Endothelial cell of umbilical vein (primary cell): ENCODE data around the gene LHX6. TPM values are rescaled to one million over a fixed set of nuclear protein-coding genes. Genes with fewer than 3 reads are reported as not detected.

Source experiments
- BruUV-seq: library from RNA; stranded (reverse); fragments of 400-500 nt; replicated peaks from 2 replicates; lab custom pipeline; 2021; lab: Mats Ljungman, UMichigan
- CTCF ChIA-PET: fragments of 300-600, 350-600 bp; sonication (Branson Sonifier 250); formaldehyde crosslinking; loops from one replicate; lab custom pipeline; 2021; ENCODE audit warnings: antibody characterized with exemption, inconsistent platforms; lab: Charles Lee
- POLR2A ChIA-PET: fragments of 300-600, 350-600 bp; sonication (Branson Sonifier 250); formaldehyde crosslinking; loops from one replicate; lab custom pipeline; 2021; ENCODE audit warnings: antibody characterized with exemption, inconsistent platforms; lab: Charles Lee
- DNase-seq: peaks from one replicate; pipeline ENCODE4 v3.0.0-alpha.2; 2011; ENCODE audit warnings: low read depth, low spot score
- FAIRE-seq: peaks from 2 replicates; lab custom pipeline; 2011; peaks lifted over from hg19 to GRCh38; lab: Jason Lieb, UNC
- H2AFZ ChIP-seq: 2 replicates; pipeline ENCODE4 v1.6.0; 2012; ENCODE audit warnings: low read depth, low read length, control low read depth, inconsistent platforms
- H3K27ac ChIP-seq: 2 replicates; pipeline ENCODE4 v1.5.1; 2011; ENCODE audit warnings: low read depth, mild to moderate bottlenecking, control low read depth, low read length, moderate library complexity; ENCODE audit not compliant: insufficient read depth
- H3K27me3 ChIP-seq, 2 experiments: 2 replicates each; pipeline versions ENCODE4 v1.6.0 to v1.6.1; 2011; ENCODE audit warnings: low read length in 2 of 2, mixed read lengths in 1 of 2; ENCODE audit not compliant: control insufficient read depth in 2 of 2, insufficient read depth in 2 of 2
- H3K36me3 ChIP-seq, 2 experiments: 2 replicates in 1 of 2; 3 replicates in 1 of 2; pipeline ENCODE4 v1.5.1; 2011; ENCODE audit warnings: low read length in 2 of 2, mild to moderate bottlenecking in 1 of 2, moderate library complexity in 1 of 2; ENCODE audit not compliant: control insufficient read depth in 2 of 2, insufficient read depth in 2 of 2; ENCODE audit errors: extremely low read depth in 1 of 2
- H3K4me1 ChIP-seq: 3 replicates; pipeline ENCODE4 v1.5.1; 2011; ENCODE audit warnings: mild to moderate bottlenecking, low read length; ENCODE audit not compliant: control insufficient read depth, insufficient read depth; ENCODE audit errors: extremely low read depth
- H3K4me2 ChIP-seq: 2 replicates; pipeline ENCODE4 v1.6.1; 2011; ENCODE audit warnings: low read length, control low read depth, mixed read lengths; ENCODE audit not compliant: insufficient read depth
- H3K4me3 ChIP-seq, 3 experiments: fragments of 200-600 bp in 1 of 3; sonication (generic), shearing (Covaris generic) in 1 of 3; replicated peaks in 1 of 3; 2 replicates each; pipeline ENCODE4 v1.5.1; 2011 to 2016; ENCODE audit warnings: control low read depth in 3 of 3, low read length in 3 of 3, mild to moderate bottlenecking in 2 of 3, inconsistent platforms in 1 of 3, low read depth in 1 of 3, moderate library complexity in 1 of 3; ENCODE audit not compliant: insufficient read depth in 1 of 3
- H3K79me2 ChIP-seq: 2 replicates; pipeline ENCODE4 v1.6.0; 2012; ENCODE audit warnings: low read length, inconsistent platforms; ENCODE audit not compliant: control insufficient read depth, insufficient read depth
- H3K9ac ChIP-seq: replicated peaks from 2 replicates; pipeline ENCODE3; 2011; ENCODE audit warnings: low read length, control low read depth; ENCODE audit not compliant: insufficient read depth; ENCODE audit errors: extremely low read depth
- H3K9me1 ChIP-seq: replicated peaks from 3 replicates; pipeline ENCODE4 v1.6.0; 2011; ENCODE audit warnings: mild to moderate bottlenecking, low read length; ENCODE audit not compliant: control insufficient read depth, insufficient read depth; ENCODE audit errors: extremely low read depth
- H3K9me3 ChIP-seq: replicated peaks from 2 replicates; pipeline ENCODE4 v1.5.1; 2012; ENCODE audit warnings: low read length, inconsistent platforms; ENCODE audit not compliant: control insufficient read depth, insufficient read depth
- H4K20me1 ChIP-seq: replicated peaks from 2 replicates; pipeline ENCODE3; 2011; ENCODE audit warnings: mild to moderate bottlenecking, low read length; ENCODE audit not compliant: control insufficient read depth, insufficient read depth; ENCODE audit errors: extremely low read depth
- EZH2 ChIP-seq: IDR thresholded peaks from 2 replicates; pipeline ENCODE4 v1.6.1; 2012; ENCODE audit warnings: borderline replicate concordance, low read depth, mild to moderate bottlenecking, moderate library complexity, low read length, inconsistent platforms; ENCODE audit not compliant: severe bottlenecking
- FOS ChIP-seq: IDR thresholded peaks from 2 replicates; pipeline ENCODE4 v1.6.1; 2011; ENCODE audit warnings: mild to moderate bottlenecking, low read length, moderate library complexity, borderline replicate concordance; ENCODE audit not compliant: insufficient read depth
- GATA2 ChIP-seq: IDR thresholded peaks from 2 replicates; pipeline ENCODE4 v1.7.0; 2011; ENCODE audit warnings: low read depth, mild to moderate bottlenecking, moderate library complexity, mixed read lengths, low read length; ENCODE audit not compliant: insufficient read length, insufficient read depth
- JUN ChIP-seq: IDR thresholded peaks from 2 replicates; pipeline ENCODE4 v1.6.1; 2011; ENCODE audit warnings: borderline replicate concordance, low read depth; ENCODE audit not compliant: insufficient read length, insufficient read depth
- MYC ChIP-seq: IDR thresholded peaks from one replicate; pipeline ENCODE4 v1.6.1; 2011; ENCODE audit warnings: mild to moderate bottlenecking, low read depth, low read length
- dilution Hi-C: fragments of 300-500 bp; cut with MboI; formaldehyde crosslinking; loops from one replicate; pipeline ENCODE4 v1.15.0; 2019; ENCODE audit warnings: low sequenced_read_pairs; ENCODE audit not compliant: extremely low pct_ligation_motif_present
- intact Hi-C: fragments of 100-400 bp; cut with micrococcal nuclease; formaldehyde crosslinking; loops from one replicate; pipeline ENCODE4 v1.10.0; 2022
- polyA plus RNA-seq, 4 experiments: library from polyadenylated mRNA; depleted of rRNA in 3 of 4; stranded (reverse) in 3 of 4; unstranded in 1 of 4; fragments of >200 nt; gene quantifications; 2 replicates each; pipeline versions ENCODE4 v1.2.1 to v1.2.3, GENCODE V29; 2011 to 2012; ENCODE audit warnings: missing spikeins in 1 of 4
- total RNA-seq: library from RNA; stranded (reverse); gene quantifications from 2 replicates; pipeline ENCODE4 v1.2.3, GENCODE V29; 2021
- TF ChIP-seq, protein P1 (sequence below): IDR thresholded peaks from 2 replicates; pipeline ENCODE4 v1.6.1; 2011; ENCODE audit not compliant: insufficient read depth, insufficient read length

Gene LHX6
- total and polyA plus RNA-seq, 2 donors (not counting 3 experiments of a cell fraction or from before 2014, with no cell fraction given) = 2.4 to 18.4 TPM

GRCh38 chr9:122244349-122244748 is 15.6 kb upstream of the LHX6 start:
- Histone ChIP-seq H3K9me3 (no peaks in the 10 kb centered on the region), H3K9me1 (no peaks in the 10 kb centered on the region), H4K20me1 (no peaks in the 10 kb centered on the region), H3K4me3 (no peak overlapping the region), H3K27ac (no peak overlapping the region), H2AFZ (no peak overlapping the region), H3K27me3 (no peaks in the 10 kb centered on the region), H3K9ac (no peak overlapping the region), H3K79me2 (no peaks in the 10 kb centered on the region), H3K4me1 (peaks cover 15% of the 10 kb centered on the region), H3K36me3 (peaks cover 18 to 22% of the 10 kb centered on the region in 2 experiments), H3K4me2 (no peak overlapping the region)
- TF ChIP-seq GATA2 (no peak), EZH2 (no peak), FOS (no peak)
- TF ChIP-seq, protein P1, sequence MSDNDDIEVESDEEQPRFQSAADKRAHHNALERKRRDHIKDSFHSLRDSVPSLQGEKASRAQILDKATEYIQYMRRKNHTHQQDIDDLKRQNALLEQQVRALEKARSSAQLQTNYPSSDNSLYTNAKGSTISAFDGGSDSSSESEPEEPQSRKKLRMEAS = no peak
- POLR2A ChIA-PET = no interaction called here
- intact Hi-C loops (no loop called here), dilution Hi-C loops (no loop called here)
- CTCF ChIA-PET = no interaction called here
- FAIRE-seq (no peak), DNase-seq (no peak)
- no TSS peak for BruUV-seq

- Histone ChIP-seq H4K20me1 (no peaks in the 10 kb centered on the region), H3K4me2 (no peak overlapping the region), H3K4me3 (no peak overlapping the region), H3K9ac (no peak overlapping the region), H3K27ac (no peak overlapping the region), H3K79me2 (no peaks in the 10 kb centered on the region), H3K4me1 (no peaks in the 10 kb centered on the region), H3K36me3 (peaks cover 11 to 12% of the 10 kb centered on the region in 2 experiments), H3K9me3 (no peaks in the 10 kb centered on the region), H3K27me3 (no peaks in the 10 kb centered on the region), H2AFZ (no peak overlapping the region), H3K9me1 (no peaks in the 10 kb centered on the region)
- FAIRE-seq = no peak
- intact Hi-C loops (no loop called here), dilution Hi-C loops (no loop called here)
- ChIA-PET POLR2A (no interaction called here), CTCF (interaction anchor here (1.2 kb wide), 1 partner anchor 111 kb away, joined by 4 read pairs; no protein-coding TSS in a partner anchor)
- no peak for DNase-seq
- TF ChIP-seq JUN (no peak), MYC (no peak), GATA2 (no peak), EZH2 (no peak)
- TF ChIP-seq, protein P1 = no peak
- BruUV-seq = no TSS peak
Measured at GRCh38 chr9:122239722-122240121, 11.0 kb upstream of the LHX6 start.
